G401 (cell line): ENCODE results near the gene CARD14. TPM values are rescaled to one million over a fixed set of nuclear protein-coding genes. Genes with fewer than 3 reads are reported as not detected.

Source experiments
- DNase-seq: peaks from one replicate; pipeline ENCODE4 v3.0.0-alpha.2; 2015; ENCODE audit warnings: low spot score
- in situ Hi-C: cut with HindIII; loops from 2 replicates; pipeline ENCODE4 v1.10.0; 2016; ENCODE audit warnings: low sequenced_read_pairs, mixed read lengths
- total RNA-seq: library from RNA; depleted of rRNA; stranded (reverse); fragments of >200 nt; shearing (Covaris generic); gene quantifications from 2 replicates; pipeline ENCODE4 v1.2.3, GENCODE V29; 2014; rRNA removed

Gene CARD14
- total RNA-seq, result 0.44 TPM in 1 of 2 replicates, not detected in the other

DNA sequence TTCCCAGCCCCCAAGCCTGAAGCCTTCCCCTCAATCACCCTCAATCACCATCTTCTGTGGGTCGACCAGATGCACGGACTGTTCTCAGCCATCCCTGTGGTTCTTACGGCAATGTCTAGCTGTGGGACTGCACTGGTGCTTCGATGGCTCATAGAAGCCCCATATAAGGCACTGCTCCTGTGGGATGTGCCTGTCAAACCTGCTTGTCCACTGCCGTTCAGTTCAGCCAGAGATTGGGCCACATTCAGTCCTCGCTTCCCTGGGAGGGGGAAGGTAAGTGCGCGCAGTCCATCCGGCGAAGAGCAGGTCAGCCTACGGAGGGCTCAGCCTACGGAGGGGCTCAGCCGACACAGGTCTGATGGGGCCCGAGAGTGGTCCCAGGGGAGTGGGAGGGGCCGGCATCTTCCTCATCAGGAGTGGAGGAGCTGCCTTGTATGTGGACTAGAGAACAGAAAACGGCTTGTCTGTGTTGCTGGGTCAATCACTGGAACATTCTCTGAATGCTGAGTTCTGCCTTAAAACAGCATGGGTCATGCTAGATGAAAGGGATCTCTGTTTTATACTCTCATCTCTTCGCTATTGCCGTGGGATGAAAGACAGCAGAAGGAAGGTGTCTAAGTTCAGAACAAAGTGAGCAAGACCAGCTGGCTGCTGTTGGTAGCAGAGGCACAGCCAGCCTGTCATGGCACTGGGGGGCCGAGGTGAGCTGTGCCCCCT is at the start of gene CARD14:
CARD14 (plus strand) TSS at position 247 of the 717 bp plus-strand sequence. CDS start 11,409 bp downstream, outside the sequence.
- in situ Hi-C loops, result no loop called here
- DNase-seq, result no peak

DNA sequence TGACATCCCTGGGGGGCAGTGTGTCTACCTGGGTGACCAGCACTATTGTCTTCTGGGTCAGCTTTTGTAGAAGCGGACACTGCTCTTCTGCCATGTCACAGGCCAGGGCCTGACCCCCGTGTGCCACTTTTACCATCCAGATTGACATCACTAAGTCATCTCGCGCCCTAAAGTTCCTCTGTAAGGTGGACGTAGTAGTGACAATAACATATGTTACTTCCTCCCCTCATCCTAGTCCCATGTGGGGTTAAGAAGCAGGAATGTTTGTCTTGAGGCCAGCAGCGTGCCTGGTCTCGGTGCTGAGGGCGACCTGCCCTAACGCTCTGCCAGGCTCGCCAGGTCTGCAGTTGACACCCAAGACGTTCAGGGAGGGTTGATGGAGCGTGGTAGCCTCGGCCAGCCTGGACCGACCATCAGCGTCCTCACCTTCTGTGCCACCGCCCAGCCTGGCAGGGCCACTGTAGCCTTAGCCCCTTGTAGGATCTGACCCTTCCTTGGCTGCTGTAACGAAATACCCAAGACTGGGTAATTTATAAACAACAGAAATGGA is 47.7 kb upstream of the CARD14 start:
- in situ Hi-C loops, result no loop called here
- DNase-seq, result no peak

DNA sequence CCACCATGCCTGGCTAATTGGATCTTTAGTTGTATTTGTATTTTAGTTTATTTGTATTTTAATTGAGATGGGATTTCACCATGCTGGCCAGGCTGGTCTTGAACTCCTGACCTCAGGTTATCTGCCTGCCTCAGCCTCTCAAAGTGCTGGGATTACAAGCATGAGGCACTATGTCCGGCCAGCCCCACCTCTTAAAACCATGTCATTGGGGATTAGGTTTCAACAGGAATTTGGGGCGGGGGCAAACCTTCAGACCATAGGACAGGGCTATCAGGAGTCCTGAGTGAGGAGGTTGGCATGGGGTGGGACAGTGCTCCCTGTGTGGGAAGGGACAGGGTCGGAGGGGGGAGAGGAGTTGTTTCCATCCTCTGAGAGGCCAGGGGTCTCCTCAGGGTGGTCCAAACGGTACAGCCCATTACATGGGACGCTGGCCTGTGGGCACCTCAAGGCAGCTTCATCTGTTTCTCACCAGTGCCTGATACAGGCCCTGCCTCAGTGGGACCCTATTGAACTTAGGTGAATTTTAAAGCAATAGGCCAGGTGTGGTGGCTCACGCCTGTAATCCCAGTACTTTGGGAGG is 46.8 kb upstream of the CARD14 start:
- DNase-seq, result no peak
- in situ Hi-C loops, result no loop called here

DNA sequence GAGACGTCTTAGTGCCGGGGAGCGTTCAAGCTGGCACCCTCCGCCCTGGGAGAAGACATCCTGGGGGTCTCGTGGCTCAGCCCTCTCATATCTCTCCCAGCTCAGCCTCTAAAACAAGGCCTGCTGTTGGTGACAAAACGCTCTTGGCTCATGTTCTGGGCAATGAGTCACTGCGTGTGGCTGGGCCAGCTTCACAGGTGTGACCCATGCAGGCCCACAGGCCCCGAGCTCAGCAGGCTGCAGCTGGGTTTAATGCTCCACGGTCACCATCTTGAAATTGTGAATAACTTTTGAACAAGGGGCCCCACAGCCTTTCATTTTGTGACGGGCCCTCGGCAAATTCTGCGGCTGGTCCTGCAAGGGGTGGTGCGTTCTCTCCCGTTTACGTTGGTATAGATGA is 46.0 kb upstream of the CARD14 start:
- in situ Hi-C loops, result no loop called here
- DNase-seq, result no peak

- in situ Hi-C loops, result no loop called here
- no peak for DNase-seq
Measured at GRCh38 chr17:80124351-80124981, 45.4 kb upstream of the CARD14 start.

DNA sequence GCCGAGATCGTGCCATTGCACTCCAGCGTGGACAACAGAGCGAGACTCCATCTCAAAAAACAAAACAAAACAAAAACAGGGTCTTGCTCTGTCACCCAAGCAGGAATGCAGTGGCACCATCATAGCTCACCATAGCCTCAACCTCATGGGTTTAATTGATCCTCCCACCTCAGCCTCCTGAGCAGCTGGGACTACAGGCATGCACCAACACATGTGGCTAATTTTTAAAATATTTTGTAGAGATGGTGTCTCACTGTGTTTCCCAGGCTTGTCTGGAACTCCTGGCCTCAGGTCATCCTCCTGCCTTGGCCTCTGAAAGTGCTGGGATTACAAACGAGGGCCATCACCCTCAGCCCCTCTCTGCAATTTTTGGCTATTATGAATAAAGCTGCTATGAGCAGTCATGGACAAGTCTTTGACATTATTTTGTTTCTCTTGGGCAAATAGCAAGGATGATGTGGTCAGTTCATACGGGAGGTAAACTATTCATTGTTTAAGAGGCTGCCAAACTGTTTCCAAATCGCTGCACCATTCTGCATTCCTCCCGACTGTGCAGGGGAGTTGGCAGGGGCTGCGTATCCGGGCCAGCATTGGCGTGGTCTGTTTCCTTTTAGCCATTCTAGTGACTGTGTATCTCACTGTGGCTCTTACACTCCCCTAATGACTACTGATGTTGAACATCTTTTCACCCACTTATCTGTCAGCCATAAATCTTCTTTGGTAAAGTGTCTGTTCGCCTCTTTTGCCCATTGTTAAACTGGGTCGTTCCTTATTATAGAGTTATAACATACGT is 44.0 kb upstream of the CARD14 start:
- DNase-seq, result no peak
- in situ Hi-C loops, result no loop called here

- no peak for DNase-seq
- in situ Hi-C loops, result no loop called here
Measured at GRCh38 chr17:80126449-80126715, 43.4 kb upstream of the CARD14 start.

DNA sequence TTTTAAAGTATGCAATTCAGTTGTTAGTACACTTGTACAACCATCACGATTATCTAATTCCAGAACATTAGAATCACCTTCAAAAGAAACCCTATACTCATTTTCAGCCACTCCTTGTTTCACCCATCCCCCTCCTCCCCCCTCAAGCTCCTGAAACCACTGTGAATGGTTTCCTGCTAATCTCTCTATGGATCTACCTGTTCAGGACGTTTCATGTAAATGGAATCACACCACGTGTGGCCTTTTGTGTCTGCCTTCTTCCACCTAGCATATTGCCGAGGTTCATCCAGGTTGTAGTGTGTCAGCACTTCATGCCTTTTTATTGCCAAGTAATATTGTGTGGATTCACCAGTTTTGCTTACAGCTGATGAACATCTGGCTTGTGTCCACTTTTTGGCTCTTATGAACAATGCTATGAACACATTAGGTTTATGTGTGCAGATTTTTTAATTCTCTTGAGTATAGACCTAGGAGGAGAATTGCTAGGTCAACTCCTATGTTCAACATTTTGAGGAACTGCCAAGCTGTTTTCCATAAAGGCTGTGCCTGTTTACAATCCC is 40.7 kb upstream of the CARD14 start:
- in situ Hi-C loops, result no loop called here
- no peak for DNase-seq

- DNase-seq, result no peak
- in situ Hi-C loops, result no loop called here
Measured at GRCh38 chr17:80130992-80131391, 38.8 kb upstream of the CARD14 start.

GRCh38 chr17:80132906-80133625 is 36.8 kb upstream of the CARD14 start:
- in situ Hi-C loops, result no loop called here
- DNase-seq, result no peak

DNA sequence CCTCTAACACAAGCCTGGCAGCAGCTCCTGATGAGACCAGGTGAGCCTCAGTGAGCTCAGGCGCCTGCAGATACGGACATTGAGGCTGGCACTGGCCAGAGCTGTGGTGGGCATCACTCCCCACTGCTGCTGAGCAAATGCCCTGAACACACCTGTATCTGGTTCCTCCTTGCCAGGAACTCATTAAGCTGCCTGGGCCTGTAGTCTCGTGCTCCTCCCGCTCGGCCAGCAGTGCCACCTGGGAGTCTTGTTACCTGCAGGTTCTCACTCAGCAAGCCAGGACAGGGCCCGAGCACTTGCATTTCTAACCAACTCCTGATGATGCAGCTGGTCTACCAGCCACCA is 36.2 kb upstream of the CARD14 start:
- no peak for DNase-seq
- in situ Hi-C loops, result no loop called here

GRCh38 chr17:80137131-80137530 is 32.7 kb upstream of the CARD14 start:
- DNase-seq, result no peak
- in situ Hi-C loops, result no loop called here

DNA sequence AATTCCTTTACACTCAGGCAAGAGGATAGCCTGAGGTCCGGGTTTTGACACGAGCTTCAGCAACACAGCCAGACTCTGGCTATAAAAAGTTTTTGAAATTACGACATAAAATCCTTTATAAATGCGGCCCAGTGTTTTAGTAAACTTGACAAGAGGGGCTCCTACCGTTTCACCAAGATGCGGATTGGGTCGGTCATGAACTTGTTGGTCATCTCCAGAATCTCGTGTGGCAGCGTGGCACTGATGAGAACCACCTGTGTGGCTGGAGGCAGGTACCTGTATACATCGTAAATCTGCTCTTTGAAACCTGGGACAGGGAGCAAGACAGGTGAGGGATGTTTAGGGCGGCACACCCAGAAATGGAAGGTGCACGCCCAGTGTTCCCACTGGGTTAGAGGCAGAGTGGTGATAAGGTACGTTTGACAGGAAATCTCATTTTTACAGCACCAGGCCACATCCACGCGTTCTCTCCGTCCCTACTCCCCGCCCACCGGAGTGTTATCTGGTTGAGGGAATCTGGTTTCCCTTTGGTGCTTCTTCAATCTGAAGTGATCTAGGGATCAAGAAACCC is 30.9 kb upstream of the CARD14 start:
- in situ Hi-C loops, result no loop called here
- no peak for DNase-seq

DNA sequence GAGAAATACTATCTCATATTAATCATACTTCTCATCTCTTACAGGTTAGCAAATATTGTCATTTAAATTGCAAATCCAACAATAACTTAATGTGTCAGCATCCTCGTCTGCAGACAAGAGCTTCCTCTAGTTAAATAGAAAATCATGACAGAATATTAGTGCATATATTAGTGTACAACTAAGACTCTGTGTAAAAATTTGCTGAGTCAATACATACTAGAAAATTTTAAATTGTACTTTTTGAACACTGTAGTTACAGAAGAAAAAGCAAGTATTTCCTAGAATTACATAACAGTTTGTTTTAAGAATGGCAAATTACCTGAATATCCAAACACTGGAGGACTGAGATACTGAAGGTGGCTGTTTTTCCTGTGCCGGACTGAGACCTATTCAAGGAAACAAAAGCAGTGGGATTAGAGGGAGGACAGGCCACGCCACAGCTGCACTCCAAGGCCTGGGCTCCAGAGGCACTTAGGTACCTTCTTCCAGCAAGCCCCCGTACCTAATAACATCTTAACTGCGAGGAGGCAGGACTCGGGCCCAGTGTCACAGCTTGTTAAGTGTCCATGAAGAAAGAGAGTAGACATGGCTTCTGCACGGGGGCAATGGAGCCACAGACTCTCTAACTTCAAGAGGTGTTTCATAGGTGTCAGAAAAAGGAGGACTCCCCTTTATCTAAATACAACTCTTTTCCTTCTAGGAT is 28.2 kb upstream of the CARD14 start:
- in situ Hi-C loops, result no loop called here

DNA sequence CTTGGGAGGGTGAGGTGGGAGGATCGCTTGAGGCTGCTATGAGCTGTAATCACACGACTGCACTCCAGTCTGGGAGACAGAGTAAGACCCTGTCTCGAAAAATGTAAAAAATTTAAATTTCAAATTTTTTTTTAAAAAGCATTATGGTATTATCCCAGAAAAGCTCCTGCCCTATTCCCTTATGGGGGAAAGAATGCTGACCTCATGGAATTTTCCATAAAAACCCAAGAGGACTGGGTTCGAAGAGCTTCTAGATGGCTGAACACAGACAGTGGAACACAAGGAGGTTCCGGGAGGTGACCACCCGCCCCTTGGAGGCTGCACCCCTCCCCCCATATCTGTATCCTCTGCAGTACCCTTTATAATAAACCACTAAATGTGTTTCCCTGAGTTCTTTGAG is 26.9 kb upstream of the CARD14 start:
- DNase-seq, result no peak
- in situ Hi-C loops, result no loop called here

More for the DNA sequence above, 28.2 kb upstream of the CARD14 start:
- DNase-seq, result no peak

GRCh38 chr17:80145076-80146075 is 24.5 kb upstream of the CARD14 start:
- no peak for DNase-seq
- in situ Hi-C loops, result no loop called here
